Ovary (tissue), 9 donors: Measurements from ENCODE around the gene ZNF207. TPM values are rescaled to one million over a fixed set of nuclear protein-coding genes. Genes with fewer than 3 reads are reported as not detected.

ENCODE experiments used
- DNase-seq, 5 donors: peaks; one replicate each; pipeline ENCODE4 v3.0.0-alpha.2; 2019 to 2020
- H3K27ac ChIP-seq, 2 donors: fragments of 200-600 bp; one replicate each; pipeline versions ENCODE4 v1.5.1 to v1.8.0; 2019 to 2022
- H3K27me3 ChIP-seq: fragments of 200-600 bp; one replicate; pipeline ENCODE4 v1.8.0; 2022
- H3K36me3 ChIP-seq: fragments of 200-600 bp; sonication (generic); one replicate; pipeline ENCODE4 v1.5.1; 2019
- H3K4me1 ChIP-seq: one replicate; pipeline ENCODE4 v1.8.1; 2013; ENCODE audit warnings: mild to moderate bottlenecking, moderate library complexity; ENCODE audit not compliant: insufficient read depth
- H3K4me3 ChIP-seq: fragments of 200-600 bp; sonication (generic); one replicate; pipeline ENCODE4 v1.5.1; 2017
- H3K9me3 ChIP-seq, 2 donors: fragments of 200-600 bp in 1 of 2; sonication (generic) in 1 of 2; one replicate each; pipeline versions ENCODE4 v1.5.1 to v1.8.1; 2013 to 2019; ENCODE audit warnings: mild to moderate bottlenecking in 1 of 2, moderate library complexity in 1 of 2
- EP300 ChIP-seq: sonication (generic); formaldehyde crosslinking; IDR thresholded peaks from one replicate; pipeline ENCODE4 v1.6.1; 2017; ENCODE audit warnings: antibody characterized with exemption
- POLR2A ChIP-seq: fragments of 450-650 bp; IDR thresholded peaks from one replicate; pipeline ENCODE4 v1.6.1; 2017; ENCODE audit warnings: antibody characterized with exemption, mild to moderate bottlenecking, moderate library complexity
- WGBS, 3 donors: extraction: QIAGEN DNeasy Blood & Tissue Kit in 1 of 3; methylation state at CpG; one replicate each; pipeline versions ENCODE4 v1.1.5 to v1.1.7; 2013 to 2017; 5-methylcytosine and 5-hydroxymethylcytosine counted together
- intact Hi-C, 4 donors: fragments of 100-400 bp; cut with DNase I; formaldehyde crosslinking; loops; one replicate each; pipeline versions ENCODE4 v1.11.0 to v1.15.1; 2022 to 2023
- polyA plus RNA-seq, 2 donors: library from polyadenylated mRNA; stranded (reverse); fragments of 200-250 nt in 1 of 2; fragments of 350-450 nt in 1 of 2; fragmentation: Illumina TruSeq in 1 of 2; extraction: RNeasy Lipid Tissue Mini Kit (QIAGEN cat#74804) in 1 of 2; gene quantifications; one replicate each; pipeline ENCODE4 v1.2.3, GENCODE V29; 2013 to 2014
- total RNA-seq, 7 donors: library from RNA; depleted of rRNA in 2 of 7; stranded (reverse); fragments of >200 nt in 2 of 7; fragmentation: NEBNext Ultra II Directional in 3 of 7; extraction: Animal tissue kit (Norgen Biotek cat#: 25700) in 3 of 7; gene quantifications; one replicate each; pipeline versions ENCODE4 v1.1.0 to v1.2.4, GENCODE V29; 2016 to 2023
- TF ChIP-seq, protein P1 (sequence below), 3 donors: fragments of 450-650 bp in 2 of 3; fragments of 200-600 bp in 1 of 3; IDR thresholded peaks; one replicate each; pipeline versions ENCODE4 v1.5.1 to v1.8.0; 2016 to 2022; ENCODE audit warnings: antibody characterized with exemption in 3 of 3, mild to moderate bottlenecking in 1 of 3
- donor health status: DM: no; HTN: no; CAD: no; lungs with moderate emphysema.
- donor health status: DM: no; HTN: no; CAD: no.
- donor health status: Bipolar disorder and iron deficiency.
- donor health status: DM: yes; HTN: yes; CAD: no.
- donor health status: DM: no; HTN: no; CAD: no.
- donor health status: DM: yes; HTN: yes; CAD: no.

Gene ZNF207
- total and polyA plus RNA-seq, 9 donors = 67.0 to 157 (median 136) TPM

DNA sequence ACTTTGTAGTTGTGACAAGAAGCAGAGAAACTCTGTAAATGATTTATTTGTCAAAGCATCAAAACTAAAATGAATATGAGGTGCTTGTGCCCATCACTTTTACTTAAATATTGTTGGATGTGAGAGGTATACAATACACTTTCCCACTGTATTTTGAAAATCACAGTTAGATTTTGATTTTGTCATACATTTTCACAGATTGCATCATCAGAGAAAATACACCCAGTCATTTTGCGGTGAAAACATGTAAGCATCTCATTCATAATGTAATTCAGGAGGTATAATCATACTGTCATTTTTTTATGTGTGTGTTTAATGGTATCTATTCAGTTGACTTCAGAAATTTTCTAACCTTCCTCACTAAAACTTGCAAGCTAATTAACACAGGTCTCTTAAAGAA is 11.3 kb downstream of the ZNF207 start:
- Histone ChIP-seq H3K4me1 (peaks cover 3% of the 10 kb centered on the region), H3K27ac (no peak overlapping the region), H3K36me3 (no peaks in the 10 kb centered on the region), H3K9me3 (no peaks in the 10 kb centered on the region), H3K27me3 (no peaks in the 10 kb centered on the region), H3K4me3 (no peak overlapping the region)
- WGBS, 3 donors = 79 to 91% (median 90%) methylated on average over 1 of the region's 1 CpG
- TF ChIP-seq, protein P1, sequence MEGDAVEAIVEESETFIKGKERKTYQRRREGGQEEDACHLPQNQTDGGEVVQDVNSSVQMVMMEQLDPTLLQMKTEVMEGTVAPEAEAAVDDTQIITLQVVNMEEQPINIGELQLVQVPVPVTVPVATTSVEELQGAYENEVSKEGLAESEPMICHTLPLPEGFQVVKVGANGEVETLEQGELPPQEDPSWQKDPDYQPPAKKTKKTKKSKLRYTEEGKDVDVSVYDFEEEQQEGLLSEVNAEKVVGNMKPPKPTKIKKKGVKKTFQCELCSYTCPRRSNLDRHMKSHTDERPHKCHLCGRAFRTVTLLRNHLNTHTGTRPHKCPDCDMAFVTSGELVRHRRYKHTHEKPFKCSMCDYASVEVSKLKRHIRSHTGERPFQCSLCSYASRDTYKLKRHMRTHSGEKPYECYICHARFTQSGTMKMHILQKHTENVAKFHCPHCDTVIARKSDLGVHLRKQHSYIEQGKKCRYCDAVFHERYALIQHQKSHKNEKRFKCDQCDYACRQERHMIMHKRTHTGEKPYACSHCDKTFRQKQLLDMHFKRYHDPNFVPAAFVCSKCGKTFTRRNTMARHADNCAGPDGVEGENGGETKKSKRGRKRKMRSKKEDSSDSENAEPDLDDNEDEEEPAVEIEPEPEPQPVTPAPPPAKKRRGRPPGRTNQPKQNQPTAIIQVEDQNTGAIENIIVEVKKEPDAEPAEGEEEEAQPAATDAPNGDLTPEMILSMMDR (IDR thresholded peaks at IDR 0.05) = no peak
- TF ChIP-seq EP300 (no peak), POLR2A (no peak)
- intact Hi-C loops = no loop called here
- no peak for DNase-seq

DNA sequence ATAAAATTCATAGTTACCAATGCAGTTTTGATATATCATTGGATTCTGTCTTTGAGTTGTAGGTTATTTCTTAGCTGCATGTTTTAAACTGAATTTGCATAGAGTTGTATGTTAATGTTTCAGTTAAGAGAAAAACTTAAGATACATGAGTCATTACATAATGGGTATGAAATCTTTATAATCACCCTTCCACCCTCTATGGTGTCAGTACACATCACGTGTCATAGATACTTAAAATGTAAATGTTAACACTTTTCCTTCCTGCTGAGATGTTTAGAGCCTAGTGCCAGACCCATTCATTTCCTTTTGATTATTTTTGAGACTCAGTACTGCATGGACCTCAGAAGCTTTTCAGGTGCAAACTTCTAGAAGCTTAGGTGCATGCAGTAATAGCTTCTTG is 20.5 kb downstream of the ZNF207 start:
- TF ChIP-seq POLR2A = no peak
- TF ChIP-seq, protein P1 (IDR thresholded peaks at IDR 0.05) = no peak
- no peak for TF ChIP-seq EP300
- Histone ChIP-seq H3K27me3 (no peaks in the 10 kb centered on the region), H3K4me1 (no peaks in the 10 kb centered on the region), H3K9me3 (no peaks in the 10 kb centered on the region), H3K27ac (no peak overlapping the region), H3K4me3 (no peak overlapping the region), H3K36me3 (no peaks in the 10 kb centered on the region)
- no peak for DNase-seq
- WGBS, 3 donors = 77 to 83% (median 80%) methylated on average over 1 of the region's 1 CpG
- intact Hi-C loops = no loop called here

DNA sequence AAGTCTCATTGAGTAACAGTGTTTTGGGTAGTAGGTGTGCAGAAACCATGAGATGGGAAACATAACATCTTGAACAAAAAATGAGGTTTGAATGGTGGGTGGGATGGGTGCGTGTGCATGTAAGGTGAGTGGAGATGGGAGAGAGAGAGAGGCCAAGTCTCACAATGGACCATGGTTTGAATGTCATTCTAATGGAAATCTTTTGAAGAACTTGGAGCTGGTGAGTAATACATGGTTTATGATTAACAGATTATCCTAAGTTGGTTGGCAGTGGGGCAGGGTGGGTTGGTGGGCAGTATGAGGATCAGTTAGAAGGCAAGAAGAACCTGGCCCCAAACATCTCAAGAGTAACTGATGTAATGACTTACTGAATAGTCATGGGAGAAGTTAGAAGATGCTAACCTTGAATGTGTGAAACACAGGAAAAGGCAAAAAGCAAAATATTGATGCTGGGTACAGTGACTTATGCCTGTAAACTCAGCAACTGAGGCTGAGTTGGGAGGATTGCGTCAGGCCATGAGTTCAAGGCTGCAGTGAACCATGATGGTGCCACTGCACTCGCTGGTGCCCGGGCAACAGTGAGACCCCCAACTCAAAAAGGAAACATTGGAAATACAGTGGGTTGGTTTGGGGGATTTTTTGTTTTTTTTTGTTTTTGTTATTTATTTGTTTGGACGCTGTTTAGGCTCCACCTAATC is 32.7 kb downstream of the ZNF207 start:
- Histone ChIP-seq H3K27ac (no peak overlapping the region), H3K9me3 (no peaks in the 10 kb centered on the region), H3K36me3 (no peaks in the 10 kb centered on the region), H3K4me1 (no peaks in the 10 kb centered on the region), H3K27me3 (no peaks in the 10 kb centered on the region), H3K4me3 (no peak overlapping the region)
- 94 to 98% (median 96%) methylated on average over 5 of the region's 5 CpGs for whole genome bisulfite sequencing, 3 donors
- intact Hi-C loops = no loop called here
- TF ChIP-seq, protein P1 (IDR thresholded peaks at IDR 0.05) = no peak
- TF ChIP-seq POLR2A (no peak), EP300 (no peak)
- no peak for DNase-seq

DNA sequence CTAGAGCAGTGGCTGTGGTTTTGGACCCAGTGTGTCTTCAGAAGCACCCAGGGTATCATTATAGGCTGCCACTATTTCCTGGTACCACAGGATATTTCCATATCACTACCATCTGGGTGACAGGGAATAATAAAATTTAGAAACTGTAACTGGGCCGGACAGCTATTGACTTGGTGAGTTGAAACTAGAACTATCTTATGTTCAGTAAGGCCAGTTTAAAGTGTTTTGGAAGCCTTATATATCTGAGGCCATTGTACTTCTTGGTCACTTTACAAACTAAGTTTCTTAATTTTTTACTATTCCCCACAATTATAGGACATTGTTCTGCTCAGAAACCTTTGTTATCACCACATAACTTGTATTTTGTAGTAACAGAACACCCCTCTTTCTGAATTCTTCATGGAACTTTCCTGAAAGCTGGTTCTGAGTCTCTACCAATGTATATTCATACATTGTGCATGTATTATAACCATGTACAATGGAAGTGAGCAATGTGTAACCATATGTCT is 34.0 kb downstream of the ZNF207 start:
- H3K27me3 ChIP-seq = no peaks in the 10 kb centered on the region
- H3K4me3 ChIP-seq = no peak overlapping the region
- 83 to 93% (median 86%) methylated on average over 1 of the region's 1 CpG for WGBS, 3 donors
- no peak overlapping the region for H3K27ac ChIP-seq
- intact Hi-C loops = no loop called here
- DNase-seq = no peak
- no peaks in the 10 kb centered on the region for H3K9me3 ChIP-seq
- TF ChIP-seq, protein P1 (IDR thresholded peaks at IDR 0.05) = no peak
- no peak for TF ChIP-seq POLR2A
- H3K36me3 ChIP-seq = no peaks in the 10 kb centered on the region
- no peaks in the 10 kb centered on the region for H3K4me1 ChIP-seq
